ENCODE results near the gene ANO1. TPM values are rescaled to one million over a fixed set of nuclear protein-coding genes. Genes with fewer than 3 reads are reported as not detected.

The ANO1 gene
- total RNA-seq, 4 donors from 2014 or later: 6.8 to 72.6 (median 36.2) TPM

DNA sequence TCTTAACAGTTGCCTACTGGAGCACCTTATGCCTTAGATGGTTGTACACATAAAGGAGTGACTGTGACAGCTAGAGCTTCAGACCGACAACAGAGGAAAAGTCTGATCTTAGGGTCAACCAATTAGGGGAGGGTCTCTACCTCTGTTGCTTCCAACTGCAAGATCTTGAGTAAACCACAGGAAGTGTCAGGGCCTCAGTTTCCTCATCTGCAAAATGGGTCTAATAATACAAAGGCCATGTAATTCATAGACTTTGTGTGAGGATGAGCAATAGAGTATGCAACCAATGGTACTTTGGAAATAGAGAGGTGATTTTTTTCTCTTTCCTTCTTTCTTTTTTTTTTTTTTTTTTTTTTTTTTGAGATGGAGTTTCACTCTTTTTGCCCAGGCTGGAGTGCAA is 16.4 kb upstream of the ANO1 start:
- intact Hi-C loops (cut with DNase I; ENCODE audit: low total_unique reads): no loop called here

GRCh38 chr11:70063121-70063520 is 15.0 kb upstream of the ANO1 start:
- Histone ChIP-seq H3K4me1 (no peaks in the 10 kb centered on the region), H3K27me3 (no peaks in the 10 kb centered on the region), H3K27ac (no peak overlapping the region), H3K36me3 (no peaks in the 10 kb centered on the region), H3K4me3 (no peak overlapping the region), H3K9me3 (no peaks in the 10 kb centered on the region)
- intact Hi-C loops (cut with DNase I; ENCODE audit: low total_unique reads): no loop called here
- no peak for DNase-seq
- TF ChIP-seq, protein P1, sequence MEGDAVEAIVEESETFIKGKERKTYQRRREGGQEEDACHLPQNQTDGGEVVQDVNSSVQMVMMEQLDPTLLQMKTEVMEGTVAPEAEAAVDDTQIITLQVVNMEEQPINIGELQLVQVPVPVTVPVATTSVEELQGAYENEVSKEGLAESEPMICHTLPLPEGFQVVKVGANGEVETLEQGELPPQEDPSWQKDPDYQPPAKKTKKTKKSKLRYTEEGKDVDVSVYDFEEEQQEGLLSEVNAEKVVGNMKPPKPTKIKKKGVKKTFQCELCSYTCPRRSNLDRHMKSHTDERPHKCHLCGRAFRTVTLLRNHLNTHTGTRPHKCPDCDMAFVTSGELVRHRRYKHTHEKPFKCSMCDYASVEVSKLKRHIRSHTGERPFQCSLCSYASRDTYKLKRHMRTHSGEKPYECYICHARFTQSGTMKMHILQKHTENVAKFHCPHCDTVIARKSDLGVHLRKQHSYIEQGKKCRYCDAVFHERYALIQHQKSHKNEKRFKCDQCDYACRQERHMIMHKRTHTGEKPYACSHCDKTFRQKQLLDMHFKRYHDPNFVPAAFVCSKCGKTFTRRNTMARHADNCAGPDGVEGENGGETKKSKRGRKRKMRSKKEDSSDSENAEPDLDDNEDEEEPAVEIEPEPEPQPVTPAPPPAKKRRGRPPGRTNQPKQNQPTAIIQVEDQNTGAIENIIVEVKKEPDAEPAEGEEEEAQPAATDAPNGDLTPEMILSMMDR (IDR thresholded peaks at IDR 0.05): no peak
- no peak for TF ChIP-seq POLR2A (IDR thresholded peaks at IDR 0.05)

More for the DNA sequence above, 16.4 kb upstream of the ANO1 start:
- H3K27ac ChIP-seq: no peak overlapping the region
- no peaks in the 10 kb centered on the region for H3K4me1 ChIP-seq
- no peak overlapping the region for H3K4me3 ChIP-seq
- DNase-seq: no peak
- no peaks in the 10 kb centered on the region for H3K27me3 ChIP-seq
- H3K36me3 ChIP-seq: no peaks in the 10 kb centered on the region
- no peaks in the 10 kb centered on the region for H3K9me3 ChIP-seq
- no peak for TF ChIP-seq POLR2A (IDR thresholded peaks at IDR 0.05)
- TF ChIP-seq, protein P1 (IDR thresholded peaks at IDR 0.05): no peak

DNA sequence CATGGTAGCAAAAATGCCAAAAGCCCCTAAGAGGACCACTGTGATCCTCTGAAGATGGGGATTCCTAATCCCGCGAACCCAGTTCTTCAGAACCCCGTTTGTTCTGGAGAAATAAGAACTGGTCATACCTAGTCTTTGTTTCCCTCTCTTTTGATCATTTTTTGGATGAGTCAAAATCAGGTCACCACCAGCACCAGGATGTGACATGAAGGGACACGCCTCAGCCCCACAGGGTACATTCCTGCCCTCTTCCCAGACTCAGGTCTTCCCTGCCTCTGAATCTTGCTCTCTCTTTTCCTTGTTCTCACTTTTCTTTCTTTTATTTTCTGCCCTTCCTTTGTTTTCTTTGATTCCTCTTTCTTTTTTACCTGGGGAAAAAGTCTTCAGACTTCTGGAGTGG is 14.6 kb upstream of the ANO1 start:
- Histone ChIP-seq H3K4me3 (no peak overlapping the region), H3K36me3 (no peaks in the 10 kb centered on the region), H3K4me1 (no peaks in the 10 kb centered on the region), H3K27me3 (no peaks in the 10 kb centered on the region), H3K27ac (no peak overlapping the region), H3K9me3 (no peaks in the 10 kb centered on the region)
- intact Hi-C loops (cut with DNase I; ENCODE audit: low total_unique reads): no loop called here
- TF ChIP-seq POLR2A (IDR thresholded peaks at IDR 0.05): no peak
- TF ChIP-seq, protein P1 (IDR thresholded peaks at IDR 0.05): no peak
- no peak for DNase-seq

GRCh38 chr11:70064008-70064725 is 13.9 kb upstream of the ANO1 start:
- Histone ChIP-seq H3K4me3 (no peak overlapping the region), H3K27me3 (no peaks in the 10 kb centered on the region), H3K9me3 (no peaks in the 10 kb centered on the region), H3K27ac (no peak overlapping the region), H3K36me3 (no peaks in the 10 kb centered on the region), H3K4me1 (no peaks in the 10 kb centered on the region)
- TF ChIP-seq, protein P1 (IDR thresholded peaks at IDR 0.05): no peak
- no peak for TF ChIP-seq POLR2A (IDR thresholded peaks at IDR 0.05)
- DNase-seq: no peak
- intact Hi-C loops (cut with DNase I; ENCODE audit: low total_unique reads): no loop called here

- Histone ChIP-seq H3K36me3 (no peaks in the 10 kb centered on the region), H3K27ac (no peak overlapping the region), H3K4me3 (no peak overlapping the region), H3K9me3 (no peaks in the 10 kb centered on the region), H3K4me1 (no peaks in the 10 kb centered on the region), H3K27me3 (no peaks in the 10 kb centered on the region)
- intact Hi-C loops (cut with DNase I; ENCODE audit: low total_unique reads): no loop called here
- DNase-seq: no peak
- TF ChIP-seq, protein P1 (IDR thresholded peaks at IDR 0.05): no peak
- TF ChIP-seq POLR2A (IDR thresholded peaks at IDR 0.05): no peak
Measured at GRCh38 chr11:70064726-70065317, 13.3 kb upstream of the ANO1 start.

Data from uterus (tissue), 4 donors.